Endodermal cell (in vitro differentiated cells): Measurements from ENCODE around the gene MAP2K6. TPM values are rescaled to one million over a fixed set of nuclear protein-coding genes. Genes with fewer than 3 reads are reported as not detected.

Experiments used
- DNase-seq: peaks from one replicate; pipeline ENCODE4 v3.0.0-alpha.2; 2017
- H3K27ac ChIP-seq: 2 replicates; pipeline ENCODE4 v1.5.1; 2013; ENCODE audit warnings: mild to moderate bottlenecking, low read depth, low read length, moderate library complexity
- H3K27me3 ChIP-seq: 2 replicates; pipeline ENCODE4 v1.6.1; 2013; ENCODE audit warnings: mild to moderate bottlenecking, low read length, moderate library complexity; ENCODE audit not compliant: insufficient read depth, control insufficient read depth, poor library complexity, severe bottlenecking
- H3K36me3 ChIP-seq: 2 replicates; pipeline ENCODE4 v1.7.0; 2013; ENCODE audit warnings: mild to moderate bottlenecking, low read length, moderate library complexity; ENCODE audit not compliant: control insufficient read depth, insufficient read depth
- H3K4me1 ChIP-seq: one replicate; pipeline ENCODE4 v1.7.0; 2013; ENCODE audit warnings: low read length; ENCODE audit not compliant: control insufficient read depth, insufficient read depth
- H3K4me3 ChIP-seq: 2 replicates; pipeline ENCODE4 v1.5.1; 2013; ENCODE audit warnings: mild to moderate bottlenecking, low read length, moderate library complexity
- H3K9ac ChIP-seq: 2 replicates; pipeline ENCODE4 v1.6.1; 2013; ENCODE audit warnings: mild to moderate bottlenecking, low read length, moderate library complexity; ENCODE audit not compliant: poor library complexity, severe bottlenecking; ENCODE audit errors: extremely low read depth
- H3K9me3 ChIP-seq: 2 replicates; pipeline ENCODE4 v1.6.1; 2013; ENCODE audit warnings: mild to moderate bottlenecking, low read length, moderate library complexity; ENCODE audit not compliant: control insufficient read depth
- H3K27ac Mint-ChIP-seq: 2 replicates; pipeline ENCODE4 v1.8.0; 2020; ENCODE audit warnings: mixed read lengths
- H3K27me3 Mint-ChIP-seq: 2 replicates; pipeline ENCODE4 v1.8.0; 2021; ENCODE audit warnings: mild to moderate bottlenecking, mixed read lengths; ENCODE audit not compliant: insufficient read depth
- H3K36me3 Mint-ChIP-seq: 2 replicates; pipeline ENCODE4 v1.8.0; 2020; ENCODE audit warnings: low read depth, mixed read lengths
- H3K4me1 Mint-ChIP-seq: 2 replicates; pipeline ENCODE4 v1.8.0; 2020; ENCODE audit warnings: mixed read lengths
- H3K4me3 Mint-ChIP-seq: 2 replicates; pipeline ENCODE4 v1.8.0; 2020; ENCODE audit warnings: mild to moderate bottlenecking, moderate library complexity, mixed read lengths
- H3K9me3 Mint-ChIP-seq: 2 replicates; pipeline ENCODE4 v1.8.0; 2020; ENCODE audit warnings: mild to moderate bottlenecking, mixed read lengths
- WGBS, 2 experiments: methylation state at CpG; one replicate each; pipeline versions ENCODE4 v1.1.5 to v1.1.7; 2013; ENCODE audit warnings: missing lambda C conversion rate in 2 of 2, mixed read lengths in 1 of 2; ENCODE audit not compliant: insufficient coverage in 1 of 2, insufficient read length in 1 of 2; 5-methylcytosine and 5-hydroxymethylcytosine counted together
- total RNA-seq, 2 donors: library from RNA; stranded (reverse); fragmentation: NEBNext Ultra II Directional in 1 of 2; extraction: Animal tissue kit (Norgen Biotek cat#: 25700) in 1 of 2; gene quantifications; 2 replicates in 1 of 2; 3 replicates in 1 of 2; pipeline ENCODE4 v1.2.1, GENCODE V29; 2021
- TF ChIP-seq, protein P1 (sequence below): fragments of 200-600 bp; sonication (generic); conservative IDR thresholded peaks from 2 replicates; pipeline ENCODE4 v1.5.0; 2021; ENCODE audit warnings: antibody characterized with exemption, mild to moderate bottlenecking

The MAP2K6 gene
- total RNA-seq, 2 donors from 2014 or later, result 42.2 to 55.3 TPM

GRCh38 chr17:69581061-69581961 lies 166.8 kb downstream of the MAP2K6 start:
- Histone ChIP-seq H3K4me3 (no peak overlapping the region), H3K27me3 (no peaks in the 10 kb centered on the region), H3K36me3 (no peaks in the 10 kb centered on the region), H3K9ac (no peak overlapping the region), H3K27ac (no peak overlapping the region), H3K9me3 (no peaks in the 10 kb centered on the region), H3K4me1 (peaks cover 5% of the 10 kb centered on the region)
- DNase-seq, result no peak
- H3K36me3 Mint-ChIP-seq, result no peaks in the 10 kb centered on the region
- TF ChIP-seq, protein P1, sequence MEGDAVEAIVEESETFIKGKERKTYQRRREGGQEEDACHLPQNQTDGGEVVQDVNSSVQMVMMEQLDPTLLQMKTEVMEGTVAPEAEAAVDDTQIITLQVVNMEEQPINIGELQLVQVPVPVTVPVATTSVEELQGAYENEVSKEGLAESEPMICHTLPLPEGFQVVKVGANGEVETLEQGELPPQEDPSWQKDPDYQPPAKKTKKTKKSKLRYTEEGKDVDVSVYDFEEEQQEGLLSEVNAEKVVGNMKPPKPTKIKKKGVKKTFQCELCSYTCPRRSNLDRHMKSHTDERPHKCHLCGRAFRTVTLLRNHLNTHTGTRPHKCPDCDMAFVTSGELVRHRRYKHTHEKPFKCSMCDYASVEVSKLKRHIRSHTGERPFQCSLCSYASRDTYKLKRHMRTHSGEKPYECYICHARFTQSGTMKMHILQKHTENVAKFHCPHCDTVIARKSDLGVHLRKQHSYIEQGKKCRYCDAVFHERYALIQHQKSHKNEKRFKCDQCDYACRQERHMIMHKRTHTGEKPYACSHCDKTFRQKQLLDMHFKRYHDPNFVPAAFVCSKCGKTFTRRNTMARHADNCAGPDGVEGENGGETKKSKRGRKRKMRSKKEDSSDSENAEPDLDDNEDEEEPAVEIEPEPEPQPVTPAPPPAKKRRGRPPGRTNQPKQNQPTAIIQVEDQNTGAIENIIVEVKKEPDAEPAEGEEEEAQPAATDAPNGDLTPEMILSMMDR, result no peak
- H3K4me1 Mint-ChIP-seq, result no peaks in the 10 kb centered on the region
- H3K27me3 Mint-ChIP-seq, result no peaks in the 10 kb centered on the region
- no peak overlapping the region for H3K4me3 Mint-ChIP-seq
- 91 to 95% methylated on average over 12 to 18 of the region's 18 CpGs for WGBS, 2 experiments
- H3K27ac Mint-ChIP-seq, result no peak overlapping the region
- no peaks in the 10 kb centered on the region for H3K9me3 Mint-ChIP-seq

DNA sequence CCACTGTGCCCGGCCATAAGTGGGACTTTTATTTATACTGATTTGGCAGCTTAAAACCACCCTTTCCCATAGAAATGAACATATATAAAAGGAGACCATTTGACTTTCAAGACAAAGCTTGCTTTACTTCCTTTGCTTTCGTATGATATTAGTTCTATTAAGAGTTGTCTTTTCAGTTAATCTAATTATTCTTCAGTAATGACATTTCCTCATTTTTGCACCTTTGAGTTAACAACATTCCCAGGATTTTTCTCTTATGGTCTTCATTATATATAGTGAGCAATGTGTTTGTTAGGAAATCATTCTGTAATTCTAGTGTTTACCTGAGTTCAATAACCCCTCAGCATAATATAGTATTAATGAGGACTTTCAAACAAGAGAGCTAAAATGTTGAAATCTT lies 173.8 kb downstream of the MAP2K6 start:
- Histone ChIP-seq H3K4me1 (peaks cover under 1% of the 10 kb centered on the region), H3K9me3 (no peaks in the 10 kb centered on the region), H3K9ac (no peak overlapping the region), H3K27ac (no peak overlapping the region), H3K27me3 (no peaks in the 10 kb centered on the region), H3K36me3 (no peaks in the 10 kb centered on the region), H3K4me3 (no peak overlapping the region)
- no peaks in the 10 kb centered on the region for H3K4me1 Mint-ChIP-seq
- H3K4me3 Mint-ChIP-seq, result no peak overlapping the region
- no peaks in the 10 kb centered on the region for H3K36me3 Mint-ChIP-seq
- peaks cover 4% of the 10 kb centered on the region for H3K9me3 Mint-ChIP-seq
- TF ChIP-seq, protein P1, result no peak
- no peak overlapping the region for H3K27ac Mint-ChIP-seq
- 78% methylated on average over 1 of the region's 2 CpGs; no CpG with 5 or more reads in 1 of the 2 experiments for WGBS, 2 experiments
- H3K27me3 Mint-ChIP-seq, result no peaks in the 10 kb centered on the region
- no peak for DNase-seq

GRCh38 chr17:69588827-69589239 lies 174.3 kb downstream of the MAP2K6 start:
- WGBS, 2 experiments, result 67 to 93% methylated on average over 3 to 5 of the region's 5 CpGs
- DNase-seq, result no peak
- Histone ChIP-seq H3K9me3 (no peaks in the 10 kb centered on the region), H3K27ac (no peak overlapping the region), H3K4me1 (no peaks in the 10 kb centered on the region), H3K36me3 (no peaks in the 10 kb centered on the region), H3K9ac (no peak overlapping the region), H3K27me3 (no peaks in the 10 kb centered on the region), H3K4me3 (no peak overlapping the region)
- Mint-ChIP-seq H3K27ac (no peak overlapping the region), H3K4me1 (no peaks in the 10 kb centered on the region), H3K9me3 (peaks cover 4% of the 10 kb centered on the region), H3K36me3 (no peaks in the 10 kb centered on the region), H3K4me3 (no peak overlapping the region), H3K27me3 (no peaks in the 10 kb centered on the region)
- TF ChIP-seq, protein P1, result no peak
